ENCODE results near the gene PDE6A.

Gene PDE6A

GRCh38 chr5:149924486-149924885 is 20.1 kb downstream of the PDE6A start:
- DNase-seq, result no peak

GRCh38 chr5:149922950-149923349 is 21.6 kb downstream of the PDE6A start:
- no peak for DNase-seq

- DNase-seq, result no peak
These were observed 23.0 kb downstream of the PDE6A start for GRCh38 chr5:149921597-149921996.

- DNase-seq, result no peak
These were observed 27.4 kb downstream of the PDE6A start for GRCh38 chr5:149917073-149917676.

GRCh38 chr5:149916334-149917072 is 28.1 kb downstream of the PDE6A start:
- DNase-seq, result no peak

- no peak for DNase-seq
These were observed 29.0 kb downstream of the PDE6A start for GRCh38 chr5:149915392-149916260.

GRCh38 chr5:149913436-149914419 is 30.9 kb downstream of the PDE6A start:
- no peak for DNase-seq

- DNase-seq, result no peak
These were observed 32.2 kb downstream of the PDE6A start for GRCh38 chr5:149912226-149912871.

- DNase-seq, result no peak
These were observed 33.6 kb downstream of the PDE6A start for GRCh38 chr5:149911031-149911430.

- DNase-seq, result no peak
These were observed 36.8 kb downstream of the PDE6A start for GRCh38 chr5:149907828-149908227.

GRCh38 chr5:149904977-149905376 is 39.6 kb downstream of the PDE6A start:
- DNase-seq, result no peak

GRCh38 chr5:149904293-149904886 is 40.2 kb downstream of the PDE6A start:
- no peak for DNase-seq

GRCh38 chr5:149903404-149903803 is 41.2 kb downstream of the PDE6A start:
- DNase-seq, result no peak

GRCh38 chr5:149902177-149902576 is 42.4 kb downstream of the PDE6A start:
- no peak for DNase-seq

- no peak for DNase-seq
These were observed 43.1 kb downstream of the PDE6A start for GRCh38 chr5:149901511-149901910.

- no peak for DNase-seq
These were observed 44.2 kb downstream of the PDE6A start for GRCh38 chr5:149900390-149900789.

GRCh38 chr5:149898811-149899210 is 45.8 kb downstream of the PDE6A start:
- no peak for DNase-seq

- DNase-seq, result no peak
These were observed 48.9 kb downstream of the PDE6A start for GRCh38 chr5:149895416-149896345.

- DNase-seq, result no peak
These were observed 50.4 kb downstream of the PDE6A start for GRCh38 chr5:149894237-149894636.

GRCh38 chr5:149893403-149893931 is 51.1 kb downstream of the PDE6A start:
- DNase-seq, result no peak

Measured in stimulated activated CD4-positive, alpha-beta T cell treated with anti-CD3 and anti-CD28 coated beads, Interleukin-2, amount 100 ng/mL, for 48 hours (primary cell).